ENCODE data around the gene TMEM60.

The TMEM60 gene

GRCh38 chr7:77826300-77826699, 28.1 kb upstream of the TMEM60 start:
- Mint-ChIP-seq H3K9me3 (peaks cover 3 to 10% of the 10 kb centered on the region in 2 donors), H3K4me3 (no peak overlapping the region), H3K36me3 (ENCODE audit: insufficient read depth) (no peaks in the 10 kb centered on the region), H3K4me1 (ENCODE audit: low read depth in 2 of 2) (peaks cover 30 to 45% of the 10 kb centered on the region in 2 donors), H3K27ac (no peak overlapping the region), H3K27me3 (no peaks in the 10 kb centered on the region)
- DNase-seq (no peak), ATAC-seq (replicated peaks) (no peak)

- no peak for ATAC-seq (replicated peaks)
- H3K9me3 Mint-ChIP-seq: peaks cover 7 to 22% of the 10 kb centered on the region in 2 donors
- H3K27ac Mint-ChIP-seq: no peak overlapping the region
- DNase-seq: no peak
- peaks cover 24 to 42% of the 10 kb centered on the region in 2 donors for H3K4me1 Mint-ChIP-seq (ENCODE audit: low read depth in 2 of 2)
- no peaks in the 10 kb centered on the region for H3K27me3 Mint-ChIP-seq
- no peak overlapping the region for H3K4me3 Mint-ChIP-seq
- H3K36me3 Mint-ChIP-seq (ENCODE audit: insufficient read depth): peaks cover 3% of the 10 kb centered on the region
Measured at GRCh38 chr7:77825131-77825530, 26.9 kb upstream of the TMEM60 start.

- no peak for ATAC-seq (replicated peaks)
- H3K4me3 Mint-ChIP-seq: no peak overlapping the region
- H3K27me3 Mint-ChIP-seq: no peaks in the 10 kb centered on the region
- peaks cover 5% of the 10 kb centered on the region for H3K36me3 Mint-ChIP-seq (ENCODE audit: insufficient read depth)
- H3K9me3 Mint-ChIP-seq: peaks cover 9 to 27% of the 10 kb centered on the region in 2 donors
- no peak overlapping the region for H3K27ac Mint-ChIP-seq
- DNase-seq: no peak
- H3K4me1 Mint-ChIP-seq (ENCODE audit: low read depth in 2 of 2): peaks cover 27 to 45% of the 10 kb centered on the region in 2 donors
Measured at GRCh38 chr7:77824636-77825035, 26.4 kb upstream of the TMEM60 start.

GRCh38 chr7:77823787-77824186, 25.6 kb upstream of the TMEM60 start:
- ATAC-seq (replicated peaks): no peak
- Mint-ChIP-seq H3K36me3 (ENCODE audit: insufficient read depth) (peaks cover 5% of the 10 kb centered on the region), H3K4me3 (no peak overlapping the region), H3K4me1 (ENCODE audit: low read depth in 2 of 2) (peaks cover 28 to 53% of the 10 kb centered on the region in 2 donors), H3K27me3 (no peaks in the 10 kb centered on the region), H3K9me3 (peaks cover 9 to 34% of the 10 kb centered on the region in 2 donors), H3K27ac (peak overlapping the region in 1 of 2 donors; percentile 14)
- DNase-seq: no peak

- peaks cover 10 to 41% of the 10 kb centered on the region in 2 donors for H3K9me3 Mint-ChIP-seq
- no peaks in the 10 kb centered on the region for H3K27me3 Mint-ChIP-seq
- peak overlapping the region in 1 of 2 donors; percentile 59 for H3K27ac Mint-ChIP-seq
- no peak overlapping the region for H3K4me3 Mint-ChIP-seq
- peaks cover 5% of the 10 kb centered on the region for H3K36me3 Mint-ChIP-seq (ENCODE audit: insufficient read depth)
- peaks cover 28 to 54% of the 10 kb centered on the region in 2 donors for H3K4me1 Mint-ChIP-seq (ENCODE audit: low read depth in 2 of 2)
- no peak for ATAC-seq (replicated peaks)
- no peak for DNase-seq
Measured at GRCh38 chr7:77822269-77822668, 24.0 kb upstream of the TMEM60 start.

GRCh38 chr7:77820967-77821366, 22.7 kb upstream of the TMEM60 start:
- peak overlapping the region in 1 of 2 donors; percentile 35 for H3K27ac Mint-ChIP-seq

GRCh38 chr7:77819021-77819420, 20.8 kb upstream of the TMEM60 start:
- Mint-ChIP-seq H3K9me3 (peaks cover 9 to 49% of the 10 kb centered on the region in 2 donors), H3K27ac (peak overlapping the region in 1 of 2 donors; percentile 65), H3K27me3 (no peaks in the 10 kb centered on the region), H3K36me3 (ENCODE audit: insufficient read depth) (peaks cover 5% of the 10 kb centered on the region), H3K4me1 (ENCODE audit: low read depth in 2 of 2) (peaks cover 31 to 51% of the 10 kb centered on the region in 2 donors), H3K4me3 (no peak overlapping the region)
- DNase-seq: no peak
- no peak for ATAC-seq (replicated peaks)

More at GRCh38 chr7:77820967-77821366, 22.7 kb upstream of the TMEM60 start:
- Mint-ChIP-seq H3K9me3 (peaks cover 12 to 49% of the 10 kb centered on the region in 2 donors), H3K27me3 (no peaks in the 10 kb centered on the region), H3K36me3 (ENCODE audit: insufficient read depth) (peaks cover 5% of the 10 kb centered on the region), H3K4me3 (no peak overlapping the region), H3K4me1 (ENCODE audit: low read depth in 2 of 2) (peaks cover 26 to 52% of the 10 kb centered on the region in 2 donors)
- DNase-seq (no peak), ATAC-seq (replicated peaks) (no peak)

- H3K4me3 Mint-ChIP-seq: no peak overlapping the region
- no peaks in the 10 kb centered on the region for H3K36me3 Mint-ChIP-seq (ENCODE audit: insufficient read depth)
- no peak for DNase-seq
- H3K27ac Mint-ChIP-seq: peak overlapping the region in 1 of 2 donors; percentile 5
- ATAC-seq (replicated peaks): no peak
- H3K9me3 Mint-ChIP-seq: peaks cover 7 to 9% of the 10 kb centered on the region in 2 donors
- no peaks in the 10 kb centered on the region for H3K27me3 Mint-ChIP-seq
- peaks cover 23 to 37% of the 10 kb centered on the region in 2 donors for H3K4me1 Mint-ChIP-seq (ENCODE audit: low read depth in 2 of 2)
Measured at GRCh38 chr7:77813180-77813579, 14.9 kb upstream of the TMEM60 start.

- no peak overlapping the region for H3K27ac Mint-ChIP-seq
- DNase-seq (no peak), ATAC-seq (replicated peaks) (no peak)
- no peak overlapping the region for H3K4me3 Mint-ChIP-seq
- peaks cover 23 to 35% of the 10 kb centered on the region in 2 donors for H3K4me1 Mint-ChIP-seq (ENCODE audit: low read depth in 2 of 2)
- no peaks in the 10 kb centered on the region for H3K27me3 Mint-ChIP-seq
- no peaks in the 10 kb centered on the region for H3K36me3 Mint-ChIP-seq (ENCODE audit: insufficient read depth)
- H3K9me3 Mint-ChIP-seq: peaks cover 6 to 8% of the 10 kb centered on the region in 2 donors
Measured at GRCh38 chr7:77812290-77812685, 14.1 kb upstream of the TMEM60 start.

- H3K27ac Mint-ChIP-seq: peak overlapping the region in 1 of 2 donors; percentile 35
- no peak overlapping the region for H3K4me3 Mint-ChIP-seq
- peaks cover 19 to 30% of the 10 kb centered on the region in 2 donors for H3K4me1 Mint-ChIP-seq (ENCODE audit: low read depth in 2 of 2)
- no peaks in the 10 kb centered on the region for H3K36me3 Mint-ChIP-seq (ENCODE audit: insufficient read depth)
- H3K9me3 Mint-ChIP-seq: peaks cover 2 to 4% of the 10 kb centered on the region in 2 donors
- DNase-seq (no peak), ATAC-seq (replicated peaks) (no peak)
- no peaks in the 10 kb centered on the region for H3K27me3 Mint-ChIP-seq
Measured at GRCh38 chr7:77811516-77812289, 13.5 kb upstream of the TMEM60 start.

- Mint-ChIP-seq H3K4me1 (ENCODE audit: low read depth in 2 of 2) (peaks cover 31 to 46% of the 10 kb centered on the region in 2 donors), H3K36me3 (ENCODE audit: insufficient read depth) (no peaks in the 10 kb centered on the region), H3K27ac (no peak overlapping the region), H3K27me3 (no peaks in the 10 kb centered on the region), H3K4me3 (no peak overlapping the region), H3K9me3 (peaks cover 0 to 4% of the 10 kb centered on the region in 2 donors)
- ATAC-seq (replicated peaks): no peak
- DNase-seq: no peak
Measured at GRCh38 chr7:77808517-77808916, 10.3 kb upstream of the TMEM60 start.

- Mint-ChIP-seq H3K4me3 (no peak overlapping the region), H3K27me3 (no peaks in the 10 kb centered on the region), H3K36me3 (ENCODE audit: insufficient read depth) (no peaks in the 10 kb centered on the region), H3K9me3 (peaks cover 0 to 4% of the 10 kb centered on the region in 2 donors), H3K27ac (peak overlapping the region in 1 of 2 donors; percentile 16), H3K4me1 (ENCODE audit: low read depth in 2 of 2) (peaks cover 37 to 57% of the 10 kb centered on the region in 2 donors)
- DNase-seq: no peak
- no peak for ATAC-seq (replicated peaks)
Measured at GRCh38 chr7:77806425-77806824, 8.2 kb upstream of the TMEM60 start.

GRCh38 chr7:77802557-77803405, 4.5 kb upstream of the TMEM60 start:
- no peaks in the 10 kb centered on the region for H3K9me3 Mint-ChIP-seq
- peak overlapping the region; percentile 51 to 82 for H3K27ac Mint-ChIP-seq
- H3K4me3 Mint-ChIP-seq: peak overlapping the region; percentile 52 to 61
- ATAC-seq (replicated peaks) (no peak), DNase-seq (no peak)
- H3K36me3 Mint-ChIP-seq (ENCODE audit: insufficient read depth): peaks cover 11% of the 10 kb centered on the region
- peaks cover 45 to 67% of the 10 kb centered on the region in 2 donors for H3K4me1 Mint-ChIP-seq (ENCODE audit: low read depth in 2 of 2)
- H3K27me3 Mint-ChIP-seq: no peaks in the 10 kb centered on the region
